Activated CD8-positive, alpha-beta T cell treated with anti-CD3 and anti-CD28 coated beads, Interleukin-2, amount 10 ng/mL, durations not matched to agents 7 days and 5 days (primary cell): Measurements from ENCODE around the gene NUMB. TPM values are rescaled to one million over a fixed set of nuclear protein-coding genes. Genes with fewer than 3 reads are reported as not detected.

Source experiments
- ATAC-seq: fragments of 150-1000 bp; cut with Tn5 transposase; one replicate; pipeline ENCODE4 v1.10.0; 2021; ENCODE audit warnings: moderate library complexity
- CTCF ChIA-PET: fragments of 350-600 bp; sonication (Branson Sonifier 250); formaldehyde crosslinking; loops from one replicate; lab custom pipeline; 2021; ENCODE audit warnings: antibody characterized with exemption; lab: Charles Lee
- POLR2A ChIA-PET: fragments of 350-600 bp; sonication (Branson Sonifier 250); formaldehyde crosslinking; loops from one replicate; lab custom pipeline; 2021; ENCODE audit warnings: antibody characterized with exemption; lab: Charles Lee
- DNase-seq: peaks from one replicate; pipeline ENCODE4 v3.0.0-alpha.2; 2020
- H3K27ac Mint-ChIP-seq: one replicate; pipeline ENCODE4 v1.8.0; 2021; ENCODE audit warnings: mild to moderate bottlenecking, mixed read lengths
- H3K27me3 Mint-ChIP-seq: one replicate; pipeline ENCODE4 v1.8.0; 2021; ENCODE audit warnings: low read depth, mixed read lengths
- H3K36me3 Mint-ChIP-seq: one replicate; pipeline ENCODE4 v1.8.0; 2021; ENCODE audit warnings: low read depth, mixed read lengths
- H3K4me1 Mint-ChIP-seq: one replicate; pipeline ENCODE4 v1.8.0; 2021; ENCODE audit warnings: low read depth, mixed read lengths
- H3K4me3 Mint-ChIP-seq: one replicate; pipeline ENCODE4 v1.8.0; 2021; ENCODE audit warnings: mild to moderate bottlenecking, mixed read lengths
- H3K9me3 Mint-ChIP-seq: one replicate; pipeline ENCODE4 v1.8.0; 2022; ENCODE audit warnings: mixed read lengths; ENCODE audit not compliant: insufficient read depth
- total RNA-seq, 2 experiments: library from RNA; stranded (reverse); gene quantifications; one replicate each; pipeline ENCODE4 v1.2.3, GENCODE V29; 2021

The NUMB gene
- total RNA-seq, 2 experiments from 2014 or later, result 37.7 to 40.2 TPM

DNA sequence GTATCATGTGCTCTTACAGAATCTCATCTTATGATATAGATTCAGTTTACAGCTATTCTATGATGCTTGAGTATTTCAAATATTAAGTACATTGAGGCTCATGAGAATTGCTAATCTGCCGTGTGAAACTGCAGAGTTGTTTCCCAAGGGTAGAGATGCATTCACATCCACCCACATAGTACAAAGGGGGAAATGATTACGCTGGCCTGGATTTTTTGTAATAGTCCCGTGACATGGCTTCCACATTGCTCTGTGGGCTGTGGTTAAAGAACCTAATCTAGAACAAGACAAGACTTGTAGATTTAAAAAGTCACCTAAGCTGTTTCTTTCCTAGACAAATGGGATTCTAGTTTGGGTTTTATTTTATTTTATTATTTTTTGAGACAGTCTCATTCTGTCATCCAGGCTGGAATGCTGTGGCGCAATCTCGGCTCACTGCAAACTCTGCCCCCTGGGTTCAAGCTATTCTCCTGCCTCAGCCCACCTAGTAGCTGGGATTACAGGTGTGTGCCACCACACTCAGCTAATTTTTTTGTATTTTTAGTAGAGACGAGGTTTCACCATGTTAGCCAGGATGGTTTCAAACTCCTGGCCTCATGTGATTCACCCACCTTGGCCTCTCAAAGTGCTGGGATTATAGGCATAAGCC, 19.4 kb upstream of the NUMB start:
- ChIA-PET POLR2A (no interaction called here), CTCF (interaction anchor here (1.0 to 2.0 kb wide), 3 partner anchors 9 to 182 kb away, joined by 4 to 6 read pairs (median 5); no protein-coding TSS in a partner anchor)
- H3K4me3 Mint-ChIP-seq, result no peak overlapping the region
- no peak for DNase-seq
- no peaks in the 10 kb centered on the region for H3K27me3 Mint-ChIP-seq
- ATAC-seq, result no peak
- H3K36me3 Mint-ChIP-seq, result no peaks in the 10 kb centered on the region
- no peak overlapping the region for H3K27ac Mint-ChIP-seq
- H3K4me1 Mint-ChIP-seq, result no peaks in the 10 kb centered on the region
- H3K9me3 Mint-ChIP-seq, result no peaks in the 10 kb centered on the region

DNA sequence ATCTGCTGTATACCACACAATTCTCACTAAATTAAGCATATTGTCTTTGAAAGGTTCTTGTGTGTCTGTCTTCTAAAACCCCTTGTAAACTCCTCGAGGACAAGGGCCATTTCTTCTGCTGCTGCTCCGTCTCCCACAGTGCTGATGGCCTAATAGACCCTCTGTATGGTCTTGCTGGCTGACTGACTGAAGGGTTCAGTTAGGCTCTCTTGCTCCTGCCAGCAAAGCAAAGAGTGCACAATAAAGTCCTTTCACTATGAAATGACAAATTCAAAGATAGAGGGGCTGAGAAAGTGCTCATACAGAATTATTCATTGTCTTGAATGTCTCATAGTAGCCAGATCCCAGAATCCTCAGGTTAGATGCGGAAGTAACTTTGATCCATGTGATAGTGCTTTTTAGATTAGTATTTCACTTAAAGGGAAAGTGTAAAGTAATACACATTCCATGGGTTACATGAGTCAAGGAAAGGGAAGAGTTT, 18.1 kb upstream of the NUMB start:
- DNase-seq (no peak), ATAC-seq (no peak)
- CTCF ChIA-PET, result interaction anchor here (1.6 to 2.4 kb wide), 2 partner anchors 10 to 181 kb away, joined by 4 to 9 read pairs; no protein-coding TSS in a partner anchor
- Mint-ChIP-seq H3K27ac (no peak overlapping the region), H3K36me3 (no peaks in the 10 kb centered on the region), H3K27me3 (no peaks in the 10 kb centered on the region), H3K4me3 (no peak overlapping the region), H3K9me3 (no peaks in the 10 kb centered on the region), H3K4me1 (no peaks in the 10 kb centered on the region)
- POLR2A ChIA-PET, result no interaction called here

DNA sequence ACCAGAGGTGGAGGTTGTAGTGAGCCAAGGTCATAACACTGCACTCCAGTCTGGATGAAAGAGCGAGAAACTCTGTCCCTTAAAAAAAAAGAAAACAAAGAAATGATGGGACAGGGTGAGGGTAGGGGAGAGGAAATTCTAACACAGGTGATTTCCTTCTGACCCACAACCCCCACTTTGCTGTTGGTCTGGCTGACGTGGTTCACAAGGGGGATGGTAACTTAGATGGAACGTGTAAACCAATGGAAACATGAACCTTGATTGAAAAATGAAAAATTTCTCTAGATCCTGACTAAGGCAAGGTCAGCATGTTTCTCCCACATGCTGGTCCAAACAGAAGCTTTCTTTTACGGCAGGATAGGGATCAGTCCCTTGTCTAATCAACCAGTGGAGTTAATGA, 16.6 kb upstream of the NUMB start:
- Mint-ChIP-seq H3K4me1 (no peaks in the 10 kb centered on the region), H3K36me3 (no peaks in the 10 kb centered on the region), H3K27ac (no peak overlapping the region), H3K4me3 (no peak overlapping the region), H3K9me3 (no peaks in the 10 kb centered on the region), H3K27me3 (no peaks in the 10 kb centered on the region)
- POLR2A ChIA-PET, result no interaction called here
- DNase-seq (no peak), ATAC-seq (no peak)
- CTCF ChIA-PET, result interaction anchor here (2.4 to 5.0 kb wide), 2 partner anchors 180 to 302 kb away, joined by 9 to 41 read pairs; no protein-coding TSS in a partner anchor

DNA sequence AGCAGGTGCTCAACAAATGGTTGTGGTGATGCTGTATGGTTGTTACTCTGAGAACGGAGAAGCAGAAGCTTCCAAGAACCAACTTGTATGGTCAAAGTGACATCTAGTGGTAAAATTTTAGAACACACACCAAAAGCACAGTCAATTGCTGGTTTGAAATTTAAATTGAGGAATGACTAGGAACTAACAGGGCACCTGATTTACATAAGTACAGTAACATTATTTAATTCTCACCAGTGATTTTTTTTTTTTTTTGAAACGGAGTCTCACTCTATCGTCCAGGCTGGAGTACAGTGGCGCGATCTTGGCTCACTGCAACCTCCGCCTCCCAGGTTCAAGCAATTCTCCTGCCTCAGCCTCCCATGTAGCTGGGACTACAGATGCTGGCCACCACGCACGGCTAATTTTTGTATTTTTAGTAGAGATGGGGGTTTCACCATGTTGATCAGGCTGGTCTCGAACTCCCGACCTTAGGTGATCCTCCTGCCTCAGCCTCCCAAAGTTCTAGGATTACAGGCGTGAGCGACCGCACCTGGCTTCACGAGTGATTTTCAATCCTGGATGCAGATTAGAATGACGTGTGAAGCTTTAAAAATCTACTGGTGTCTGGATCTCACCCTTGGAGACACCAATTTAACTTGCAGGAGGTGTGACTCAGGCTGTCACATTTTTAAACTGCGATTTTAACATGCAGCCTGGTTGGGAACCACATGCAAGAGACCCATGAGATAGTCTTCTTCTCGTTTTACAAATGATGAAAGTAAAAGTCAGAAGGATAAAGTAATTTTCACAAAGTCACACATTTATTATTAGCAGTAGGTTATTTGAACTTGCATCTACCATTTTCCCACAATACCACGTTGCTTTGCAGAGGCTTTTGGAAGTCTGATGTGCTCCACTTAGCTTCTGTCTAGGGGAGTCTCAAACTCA, 14.1 kb upstream of the NUMB start:
- ATAC-seq (peak; percentile 79), DNase-seq (peak; percentile 37)
- POLR2A ChIA-PET, result interaction anchor here (0.6 to 1.1 kb wide), 4 partner anchors 10 to 548 kb away, joined by 3 to 4 read pairs (median 4); partner anchors contain the start of genes NUMB and RIOX1
- Mint-ChIP-seq H3K36me3 (no peaks in the 10 kb centered on the region), H3K27ac (no peak overlapping the region), H3K4me3 (no peak overlapping the region), H3K9me3 (no peaks in the 10 kb centered on the region), H3K4me1 (peaks cover 3% of the 10 kb centered on the region), H3K27me3 (no peaks in the 10 kb centered on the region)
- CTCF ChIA-PET, result interaction anchor here (0.6 to 6.7 kb wide), 31 partner anchors 10 to 497 kb away, joined by 3 to 124 read pairs (median 4); partner anchors contain the start of genes ACOT6, NUMB, RIOX1 and ZFYVE1

DNA sequence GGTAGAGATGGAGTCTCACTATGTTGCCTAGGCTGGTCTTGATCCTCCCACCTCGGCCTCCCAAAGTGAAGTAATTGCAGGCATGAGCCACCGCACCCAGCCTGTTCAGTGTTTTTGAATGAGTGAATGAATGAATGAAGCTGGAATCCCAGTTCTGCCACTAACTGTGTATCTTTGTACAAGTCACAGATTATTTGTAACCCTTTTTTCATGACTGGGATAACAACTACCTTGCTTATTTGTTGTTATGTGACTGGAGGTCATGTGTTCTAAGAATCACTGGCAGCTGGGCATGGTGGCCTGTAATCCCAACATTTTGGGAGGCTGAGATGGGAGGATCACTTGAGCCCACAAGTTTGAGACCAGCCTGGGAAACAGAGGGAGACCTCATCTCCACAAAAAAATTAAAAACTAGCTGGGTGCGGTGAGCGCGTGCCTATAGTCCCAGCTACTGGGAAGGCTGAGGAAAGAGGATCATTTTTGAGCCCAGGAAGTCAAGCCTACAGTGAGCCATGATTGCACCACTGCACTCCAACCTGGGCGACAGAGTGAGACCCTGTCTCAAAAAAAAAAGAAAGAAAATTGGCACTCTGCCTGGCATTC, 13.3 kb upstream of the NUMB start:
- ATAC-seq, result no peak
- H3K27ac Mint-ChIP-seq, result no peak overlapping the region
- ChIA-PET CTCF (interaction anchor here (0.6 to 6.7 kb wide), 30 partner anchors 9 to 496 kb away, joined by 3 to 124 read pairs (median 4); partner anchors contain the start of genes ACOT6, NUMB, RIOX1 and ZFYVE1), POLR2A (interaction anchor here (0.6 to 1.1 kb wide), 4 partner anchors 9 to 547 kb away, joined by 3 to 4 read pairs (median 4); partner anchors contain the start of genes NUMB and RIOX1)
- H3K27me3 Mint-ChIP-seq, result no peaks in the 10 kb centered on the region
- peaks cover 10% of the 10 kb centered on the region for H3K4me1 Mint-ChIP-seq
- no peak for DNase-seq
- H3K4me3 Mint-ChIP-seq, result no peak overlapping the region
- no peaks in the 10 kb centered on the region for H3K36me3 Mint-ChIP-seq
- no peaks in the 10 kb centered on the region for H3K9me3 Mint-ChIP-seq

DNA sequence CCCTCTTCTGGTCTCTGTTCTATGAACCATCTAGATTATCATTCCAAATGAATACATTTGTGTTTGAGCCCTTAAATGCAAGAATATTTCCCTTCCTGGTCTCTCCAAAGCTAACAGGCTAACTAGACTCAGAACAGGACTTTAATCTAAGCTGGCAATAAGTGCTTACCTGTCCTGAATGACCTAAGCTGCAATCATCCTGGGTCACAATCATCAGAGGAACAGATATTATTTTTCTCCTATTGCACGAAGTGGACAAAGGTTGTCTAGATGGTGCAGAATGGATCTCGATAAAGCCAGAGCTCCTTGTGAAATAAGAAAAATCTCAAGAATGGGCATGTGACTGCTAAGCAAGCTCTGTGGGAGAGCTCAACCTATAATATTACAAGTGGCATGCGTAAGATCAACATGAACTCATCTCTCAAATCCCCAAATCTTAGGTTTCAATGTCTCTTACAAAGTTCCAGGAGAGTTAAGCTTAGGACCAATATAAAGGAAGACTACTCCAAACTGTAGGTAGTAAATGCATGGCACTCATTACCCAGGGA, 10.6 kb upstream of the NUMB start:
- Mint-ChIP-seq H3K9me3 (no peaks in the 10 kb centered on the region), H3K36me3 (no peaks in the 10 kb centered on the region), H3K27ac (no peak overlapping the region), H3K4me1 (peaks cover 31% of the 10 kb centered on the region), H3K27me3 (no peaks in the 10 kb centered on the region), H3K4me3 (no peak overlapping the region)
- DNase-seq (no peak), ATAC-seq (no peak)
- CTCF ChIA-PET, result interaction anchor here (1.2 to 6.7 kb wide), 5 partner anchors 9 to 296 kb away, joined by 3 to 124 read pairs (median 16); partner anchors contain the start of gene NUMB
- POLR2A ChIA-PET, result no interaction called here

DNA sequence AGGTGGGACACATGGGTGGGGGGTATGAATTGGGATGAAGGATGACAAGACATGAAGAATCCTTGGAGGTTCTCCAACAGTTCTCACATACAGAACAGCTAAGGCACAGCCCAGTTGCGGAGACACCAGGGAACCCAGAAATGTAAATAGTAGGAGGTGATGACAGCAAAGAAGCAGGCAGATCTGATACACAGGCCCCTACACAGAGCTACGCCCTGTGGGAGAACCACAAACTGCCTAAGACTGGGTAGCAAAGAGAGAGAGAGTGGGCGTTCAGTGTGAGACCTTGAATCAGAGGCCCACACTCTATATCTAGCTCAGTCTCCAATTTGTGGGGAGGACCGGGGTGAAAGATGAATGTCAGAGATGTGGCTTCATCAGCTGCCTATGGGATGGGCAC, 9.5 kb upstream of the NUMB start:
- CTCF ChIA-PET, result interaction anchor here (0.7 to 6.7 kb wide), 4 partner anchors 9 to 295 kb away, joined by 3 to 124 read pairs (median 16); partner anchors contain the start of gene NUMB
- no peaks in the 10 kb centered on the region for H3K27me3 Mint-ChIP-seq
- ATAC-seq (peak; percentile 35), DNase-seq (no peak)
- H3K4me3 Mint-ChIP-seq, result no peak overlapping the region
- H3K9me3 Mint-ChIP-seq, result no peaks in the 10 kb centered on the region
- H3K4me1 Mint-ChIP-seq, result peaks cover 40% of the 10 kb centered on the region
- POLR2A ChIA-PET, result interaction anchor here (0.7 kb wide), 2 partner anchors 11 to 990 kb away, joined by 4 read pairs; no protein-coding TSS in a partner anchor
- H3K36me3 Mint-ChIP-seq, result no peaks in the 10 kb centered on the region
- no peak overlapping the region for H3K27ac Mint-ChIP-seq

DNA sequence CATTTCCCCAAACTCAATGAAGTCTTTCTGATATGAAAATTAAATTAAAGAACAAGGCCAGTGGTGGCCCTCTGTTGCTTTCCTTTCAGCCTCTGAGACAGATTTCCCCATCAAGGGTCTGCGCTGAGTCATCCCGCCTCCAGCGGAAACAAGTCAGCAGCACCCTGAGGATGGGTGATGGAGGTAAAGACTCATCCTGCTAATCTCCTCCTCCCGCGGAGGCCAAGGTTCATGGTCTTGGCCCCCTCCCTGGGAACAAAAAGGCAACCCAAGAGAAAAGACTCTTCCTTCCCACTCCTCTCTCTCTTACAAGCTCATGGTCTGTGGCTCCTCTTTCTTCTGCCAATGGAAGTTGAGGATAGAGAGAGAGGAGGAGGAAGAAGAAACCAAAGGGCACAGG, 9.0 kb upstream of the NUMB start:
- DNase-seq (no peak), ATAC-seq (no peak)
- CTCF ChIA-PET, result interaction anchor here (0.7 to 6.7 kb wide), 5 partner anchors 8 to 295 kb away, joined by 3 to 124 read pairs (median 16); partner anchors contain the start of gene NUMB
- no peaks in the 10 kb centered on the region for H3K36me3 Mint-ChIP-seq
- no peaks in the 10 kb centered on the region for H3K27me3 Mint-ChIP-seq
- H3K4me3 Mint-ChIP-seq, result no peak overlapping the region
- H3K4me1 Mint-ChIP-seq, result peaks cover 41% of the 10 kb centered on the region
- POLR2A ChIA-PET, result interaction anchor here (0.7 to 0.8 kb wide), 3 partner anchors 9 to 990 kb away, joined by 4 read pairs; partner anchors contain the start of gene NUMB
- H3K9me3 Mint-ChIP-seq, result no peaks in the 10 kb centered on the region
- no peak overlapping the region for H3K27ac Mint-ChIP-seq

DNA sequence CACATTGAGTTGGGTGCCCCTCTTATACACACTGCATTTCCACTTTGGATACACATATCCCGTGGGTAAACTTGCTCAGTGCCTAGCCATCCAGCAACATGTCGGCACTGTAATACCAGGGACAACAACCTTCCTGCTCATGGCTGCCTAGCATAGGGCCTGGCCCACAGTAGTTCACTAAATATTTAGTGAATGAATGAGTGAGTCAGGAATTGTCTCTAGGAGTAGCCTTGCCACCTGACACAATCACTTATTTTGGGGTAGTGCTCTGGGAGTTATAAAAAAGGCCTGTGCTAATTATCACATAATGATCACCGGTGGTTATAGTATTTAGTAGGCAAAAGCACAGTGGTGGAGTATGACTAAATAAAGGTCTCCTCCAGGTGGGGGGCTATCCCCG, 8.5 kb upstream of the NUMB start:
- ChIA-PET CTCF (interaction anchor here (1.6 to 3.1 kb wide), 4 partner anchors 8 to 294 kb away, joined by 4 to 16 read pairs (median 12); partner anchors contain the start of gene NUMB), POLR2A (interaction anchor here (0.7 to 0.8 kb wide), 3 partner anchors 8 to 989 kb away, joined by 4 read pairs; partner anchors contain the start of gene NUMB)
- H3K27me3 Mint-ChIP-seq, result peaks cover 1% of the 10 kb centered on the region
- no peak overlapping the region for H3K27ac Mint-ChIP-seq
- H3K4me1 Mint-ChIP-seq, result peaks cover 42% of the 10 kb centered on the region
- ATAC-seq, result no peak
- DNase-seq, result no peak
- H3K4me3 Mint-ChIP-seq, result no peak overlapping the region
- H3K36me3 Mint-ChIP-seq, result no peaks in the 10 kb centered on the region
- H3K9me3 Mint-ChIP-seq, result no peaks in the 10 kb centered on the region

DNA sequence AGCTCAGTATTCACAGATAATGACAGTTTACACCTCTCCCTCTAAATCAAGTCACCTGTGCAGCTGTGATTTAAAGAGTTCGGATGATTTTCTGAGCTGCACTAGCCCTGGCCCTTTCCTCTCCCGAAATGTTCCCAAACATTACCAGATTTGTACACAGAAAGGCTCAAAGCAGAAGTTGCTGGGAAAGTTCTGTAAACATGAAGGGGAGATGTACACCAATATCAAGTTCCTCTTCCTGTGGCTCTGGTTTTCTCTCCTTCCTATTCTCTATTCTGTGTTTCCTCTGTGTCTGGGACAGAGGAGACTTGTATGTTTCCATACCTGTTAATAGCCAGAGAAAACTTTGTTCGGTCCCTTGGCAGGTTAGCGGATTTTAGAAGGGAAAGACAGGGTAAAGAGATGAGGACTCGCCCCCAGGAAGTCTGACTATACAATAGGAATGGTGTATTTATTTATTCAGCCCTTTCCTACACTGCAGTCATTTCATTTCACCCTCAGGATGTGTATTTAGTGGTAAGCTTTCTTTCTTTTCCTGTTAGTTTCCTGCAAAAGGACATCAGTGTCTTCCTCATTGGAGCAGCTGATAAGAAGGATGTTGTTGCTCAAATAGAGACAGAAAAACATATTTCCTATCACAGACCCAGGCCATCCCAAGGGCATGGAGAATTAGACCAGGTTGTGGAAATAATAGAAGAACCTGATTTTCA, 7.6 kb upstream of the NUMB start:
- DNase-seq (no peak), ATAC-seq (no peak)
- no peaks in the 10 kb centered on the region for H3K9me3 Mint-ChIP-seq
- H3K36me3 Mint-ChIP-seq, result no peaks in the 10 kb centered on the region
- H3K4me3 Mint-ChIP-seq, result no peak overlapping the region
- peaks cover 47% of the 10 kb centered on the region for H3K4me1 Mint-ChIP-seq
- CTCF ChIA-PET, result interaction anchor here (1.6 to 3.1 kb wide), 3 partner anchors 10 to 293 kb away, joined by 4 to 16 read pairs (median 7); no protein-coding TSS in a partner anchor
- POLR2A ChIA-PET, result no interaction called here
- peak overlapping the region; percentile 31 for H3K27ac Mint-ChIP-seq
- peaks cover 3% of the 10 kb centered on the region for H3K27me3 Mint-ChIP-seq
